GM23248 (cell line): ENCODE data around the gene NDST4. TPM values are rescaled to one million over a fixed set of nuclear protein-coding genes. Genes with fewer than 3 reads are reported as not detected.

ENCODE experiments used
- DNase-seq: peaks from one replicate; pipeline ENCODE4 v3.0.0-alpha.2; 2015
- H2AFZ ChIP-seq: fragments of 200-600 bp; sonication (generic); 2 replicates; pipeline ENCODE4 v1.6.1; 2016; ENCODE audit warnings: antibody characterized with exemption
- H3F3A ChIP-seq: fragments of 200-600 bp; sonication (generic); 2 replicates; pipeline ENCODE4 v1.6.1; 2016; ENCODE audit warnings: mild to moderate bottlenecking, antibody characterized with exemption, mixed run types; ENCODE audit not compliant: insufficient read depth
- H3K27ac ChIP-seq: fragments of 200-600 bp; sonication (generic); 2 replicates; pipeline ENCODE4 v1.5.1; 2016; ENCODE audit warnings: mild to moderate bottlenecking
- H3K27me3 ChIP-seq: fragments of 200-600 bp; sonication (generic); replicated peaks from 2 replicates; pipeline ENCODE4 v1.6.1; 2016; ENCODE audit warnings: mild to moderate bottlenecking; ENCODE audit not compliant: insufficient read depth
- H3K36me3 ChIP-seq: fragments of 200-600 bp; sonication (generic); 2 replicates; pipeline ENCODE4 v1.6.1; 2016; ENCODE audit warnings: low read depth, mild to moderate bottlenecking
- H3K4me1 ChIP-seq: fragments of 200-600 bp; sonication (generic); 2 replicates; pipeline ENCODE4 v1.6.1; 2016; ENCODE audit warnings: mild to moderate bottlenecking; ENCODE audit not compliant: insufficient read depth
- H3K4me2 ChIP-seq: fragments of 200-600 bp; sonication (generic); one replicate; pipeline ENCODE4 v1.6.1; 2016; ENCODE audit warnings: mild to moderate bottlenecking; ENCODE audit not compliant: unreplicated experiment
- H3K4me3 ChIP-seq: fragments of 200-600 bp; sonication (generic); 2 replicates; pipeline ENCODE4 v1.5.1; 2016; ENCODE audit warnings: mild to moderate bottlenecking
- H3K79me2 ChIP-seq: fragments of 200-600 bp; sonication (generic); 2 replicates; pipeline ENCODE4 v1.6.1; 2016; ENCODE audit warnings: mild to moderate bottlenecking; ENCODE audit not compliant: insufficient read depth
- H3K9ac ChIP-seq: fragments of 200-600 bp; sonication (generic); 2 replicates; pipeline ENCODE4 v1.6.1; 2016; ENCODE audit warnings: mild to moderate bottlenecking
- H3K9me2 ChIP-seq: fragments of 200-600 bp; sonication (generic); 2 replicates; pipeline ENCODE4 v1.6.1; 2016; ENCODE audit warnings: mixed run types, mild to moderate bottlenecking, moderate library complexity; ENCODE audit not compliant: insufficient read depth
- H3K9me3 ChIP-seq: fragments of 200-600 bp; sonication (generic); one replicate; pipeline ENCODE4 v1.6.1; 2017; ENCODE audit warnings: low read depth
- H4K20me1 ChIP-seq: fragments of 200-600 bp; sonication (generic); 2 replicates; pipeline ENCODE4 v1.6.0; 2016; ENCODE audit not compliant: insufficient read depth
- EZH2 ChIP-seq: fragments of 200-600 bp; sonication (generic); IDR thresholded peaks from 2 replicates; pipeline ENCODE4 v1.6.1; 2018; ENCODE audit warnings: antibody characterized with exemption, mild to moderate bottlenecking; ENCODE audit not compliant: insufficient read depth, poor library complexity, severe bottlenecking
- EZH2phosphoT487 ChIP-seq: fragments of 200-600 bp; sonication (generic); IDR thresholded peaks from 2 replicates; pipeline ENCODE4 v1.6.1; 2018; ENCODE audit warnings: antibody characterized with exemption, moderate library complexity, mild to moderate bottlenecking, low read depth; ENCODE audit not compliant: insufficient read depth
- WGBS, 2 experiments: methylation state at CpG; one replicate each; pipeline ENCODE4 v1.1.6; 2015 to 2017; ENCODE audit warnings: low lambda C conversion rate in 2 of 2, low coverage in 1 of 2; ENCODE audit errors: missing lambda C conversion rate in 2 of 2; 5-methylcytosine and 5-hydroxymethylcytosine counted together
- in situ Hi-C: fragments of 300-500 bp; cut with MboI; formaldehyde crosslinking; loops from 2 replicates; pipeline ENCODE4 v1.15.0; 2020
- polyA plus RNA-seq: library from polyadenylated mRNA; unstranded; fragments of >200 nt; fragmentation: Nextera tagmentation; extraction: Ambion mirVana; gene quantifications from 2 replicates; pipeline ENCODE4 v1.2.1, GENCODE V29; 2016
- total RNA-seq: library from RNA; depleted of rRNA; stranded (reverse); fragments of >200 nt; shearing (Covaris generic); gene quantifications from 2 replicates; pipeline ENCODE4 v1.2.3, GENCODE V29; 2014

The NDST4 gene
- total and polyA plus RNA-seq, 2 experiments from 2014 or later: not detected

DNA sequence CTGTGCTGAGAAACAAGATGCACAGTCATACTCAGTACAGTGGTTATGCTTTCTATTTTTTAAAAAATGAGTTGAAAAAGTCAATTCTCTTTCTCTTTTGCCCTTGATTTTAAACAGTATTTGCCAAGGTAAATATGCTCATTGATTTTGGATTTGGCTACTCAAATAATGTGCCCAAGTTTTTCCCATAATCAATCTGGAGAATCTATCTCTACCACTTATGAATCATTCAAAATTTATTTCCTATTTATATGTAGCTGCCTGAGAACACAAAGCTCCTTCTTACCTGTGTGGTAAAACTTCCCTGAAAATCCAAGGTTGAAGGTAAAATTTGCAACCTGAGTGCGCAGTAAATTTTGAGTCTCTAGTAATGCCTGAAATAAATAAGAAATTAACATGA is 136.5 kb downstream of the NDST4 start:
- Histone ChIP-seq H3K9ac (no peak overlapping the region), H3K9me2 (no peaks in the 10 kb centered on the region), H3K4me1 (peaks cover 11% of the 10 kb centered on the region), H3K27ac (no peak overlapping the region), H3K4me2 (no peak overlapping the region), H4K20me1 (no peaks in the 10 kb centered on the region), H2AFZ (no peak overlapping the region), H3K79me2 (no peaks in the 10 kb centered on the region), H3F3A (peaks cover 9% of the 10 kb centered on the region; the same call in 1 of the 2 replicates), H3K36me3 (no peaks in the 10 kb centered on the region), H3K27me3 (no peaks in the 10 kb centered on the region), H3K9me3 (no peaks in the 10 kb centered on the region), H3K4me3 (no peak overlapping the region)
- 84% methylated on average over 1 of the region's 1 CpG for WGBS, 2 experiments
- TF ChIP-seq EZH2: no peak
- TF ChIP-seq EZH2phosphoT487: no peak
- no peak for DNase-seq
- in situ Hi-C loops: no loop called here

- no peak for TF ChIP-seq EZH2
- TF ChIP-seq EZH2phosphoT487: no peak
- Histone ChIP-seq H3K4me2 (no peak overlapping the region), H3K9me3 (no peaks in the 10 kb centered on the region)
Measured at GRCh38 chr4:114964026-114964425, 149.4 kb downstream of the NDST4 start.

DNA sequence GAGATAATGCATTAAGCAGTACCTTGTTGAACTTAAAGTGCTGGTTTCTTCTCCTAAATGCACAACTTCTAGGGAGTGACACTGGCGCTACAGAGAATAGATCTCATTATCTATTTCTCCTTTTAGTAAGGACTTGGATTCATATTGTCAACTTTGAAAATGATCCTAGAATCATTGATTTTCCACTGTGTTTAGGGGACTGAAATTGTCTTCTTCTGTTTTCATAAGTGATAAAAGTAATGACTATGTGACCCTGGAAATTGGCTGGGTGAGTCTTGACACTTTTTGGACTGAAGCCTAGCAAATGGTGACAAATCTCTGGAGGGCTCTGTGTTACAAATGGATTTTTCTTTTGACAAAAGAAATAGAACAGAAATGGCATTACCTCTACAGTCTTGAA is 167.8 kb downstream of the NDST4 start:
- Histone ChIP-seq H3K36me3 (no peaks in the 10 kb centered on the region), H3K4me1 (no peaks in the 10 kb centered on the region), H3K79me2 (no peaks in the 10 kb centered on the region), H3F3A (no peaks in the 10 kb centered on the region), H3K9me2 (no peaks in the 10 kb centered on the region), H3K27ac (no peak overlapping the region), H3K27me3 (0 out of 2 replicates have a peak, but pooled peaks cover 7% of the 10 kb centered on the region), H3K9me3 (no peaks in the 10 kb centered on the region), H3K9ac (no peak overlapping the region), H3K4me2 (no peak overlapping the region), H2AFZ (no peak overlapping the region), H4K20me1 (no peaks in the 10 kb centered on the region), H3K4me3 (no peak overlapping the region)
- TF ChIP-seq EZH2 (no peak), EZH2phosphoT487 (no peak)
- WGBS, 2 experiments: 57 to 63% methylated on average over 1 of the region's 1 CpG
- in situ Hi-C loops: no loop called here
- no peak for DNase-seq

More at GRCh38 chr4:114964026-114964425, 149.4 kb downstream of the NDST4 start:
- no peak for DNase-seq
- Histone ChIP-seq H3K27me3 (no peaks in the 10 kb centered on the region), H2AFZ (no peak overlapping the region), H3K9ac (no peak overlapping the region), H3K36me3 (no peaks in the 10 kb centered on the region), H3K4me3 (no peak overlapping the region), H3F3A (no peaks in the 10 kb centered on the region), H3K27ac (no peak overlapping the region), H3K4me1 (no peaks in the 10 kb centered on the region), H3K79me2 (no peaks in the 10 kb centered on the region), H3K9me2 (no peaks in the 10 kb centered on the region), H4K20me1 (no peaks in the 10 kb centered on the region)
- in situ Hi-C loops: no loop called here

DNA sequence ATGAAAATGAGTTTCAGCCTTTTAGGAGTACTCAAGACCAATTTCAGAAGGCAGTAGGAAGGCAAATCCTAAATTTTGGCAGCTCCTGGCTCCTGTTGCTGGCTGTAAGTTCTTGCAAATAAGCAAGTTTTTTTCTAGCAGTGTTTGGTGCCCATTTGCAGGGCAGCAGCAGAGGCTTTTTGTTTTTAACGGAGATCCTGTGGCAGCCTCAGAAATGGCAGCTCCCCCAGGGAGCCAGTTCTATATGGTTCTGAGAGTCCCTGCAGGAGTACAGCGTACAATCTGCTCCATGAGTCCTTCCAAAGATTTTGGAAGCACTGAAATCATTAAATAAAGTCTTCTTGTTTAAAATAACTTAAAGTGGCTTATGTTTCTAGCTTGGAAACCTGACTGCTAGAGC is 171.9 kb downstream of the NDST4 start:
- no peak for DNase-seq
- Histone ChIP-seq H4K20me1 (no peaks in the 10 kb centered on the region), H3K79me2 (no peaks in the 10 kb centered on the region), H3K4me3 (no peak overlapping the region), H2AFZ (no peak overlapping the region), H3K27me3 (0 out of 2 replicates have a peak, but pooled peaks cover 6% of the 10 kb centered on the region), H3K9me3 (no peaks in the 10 kb centered on the region), H3K4me1 (no peaks in the 10 kb centered on the region), H3K27ac (no peak overlapping the region), H3F3A (no peaks in the 10 kb centered on the region), H3K9me2 (no peaks in the 10 kb centered on the region), H3K9ac (no peak overlapping the region), H3K4me2 (no peak overlapping the region), H3K36me3 (no peaks in the 10 kb centered on the region)
- no peak for TF ChIP-seq EZH2phosphoT487
- no peak for TF ChIP-seq EZH2
- 12 to 20% methylated on average over 2 of the region's 2 CpGs for WGBS, 2 experiments
- in situ Hi-C loops: no loop called here

- Histone ChIP-seq H3K9me3 (no peaks in the 10 kb centered on the region), H3K9me2 (no peaks in the 10 kb centered on the region), H3K9ac (no peak overlapping the region), H3K79me2 (no peaks in the 10 kb centered on the region), H3F3A (no peaks in the 10 kb centered on the region), H4K20me1 (no peaks in the 10 kb centered on the region), H3K27me3 (no peaks in the 10 kb centered on the region), H3K36me3 (no peaks in the 10 kb centered on the region), H2AFZ (no peak overlapping the region), H3K4me3 (no peak overlapping the region), H3K27ac (no peak overlapping the region), H3K4me2 (no peak overlapping the region), H3K4me1 (no peaks in the 10 kb centered on the region)
- WGBS, 2 experiments: 19 to 26% methylated on average over 2 of the region's 2 CpGs
- in situ Hi-C loops: no loop called here
- no peak for DNase-seq
- TF ChIP-seq EZH2phosphoT487 (no peak), EZH2 (no peak)
Measured at GRCh38 chr4:114927881-114928280, 185.5 kb downstream of the NDST4 start.
